H1 (cell line): Measurements from ENCODE around the gene PSAP. TPM values are rescaled to one million over a fixed set of nuclear protein-coding genes. Genes with fewer than 3 reads are reported as not detected.

Source experiments
- CTCF ChIA-PET: fragments of 300-600 bp; sonication (Branson Sonifier 250); formaldehyde crosslinking; loops from one replicate; lab custom pipeline; 2021; ENCODE audit not compliant: partially characterized antibody; lab: Charles Lee
- POLR2A ChIA-PET: fragments of 300-600 bp; sonication (Branson Sonifier 250); formaldehyde crosslinking; loops from one replicate; lab custom pipeline; 2021; ENCODE audit warnings: inconsistent platforms; ENCODE audit not compliant: partially characterized antibody; lab: Charles Lee
- DNase-seq, 2 experiments: peaks; one replicate each; pipeline versions ENCODE4 v3.0.0 to v3.0.0-alpha.2; 2010 to 2022; ENCODE audit warnings: low spot score in 2 of 2, low read depth in 1 of 2, mixed read lengths in 1 of 2
- FAIRE-seq: peaks from 2 replicates; lab custom pipeline; 2011; peaks lifted over from hg19 to GRCh38; lab: Jason Lieb, UNC
- H2AFZ ChIP-seq: 2 replicates; pipeline ENCODE4 v1.8.1; 2012; ENCODE audit warnings: low read length, inconsistent platforms
- H2AK5ac ChIP-seq: 2 replicates; pipeline ENCODE4 v1.6.1; 2013; ENCODE audit warnings: low read depth, low read length
- H2BK120ac ChIP-seq: replicated peaks from 2 replicates; pipeline ENCODE3; 2013; ENCODE audit warnings: low read depth, low read length, inconsistent platforms
- H2BK12ac ChIP-seq: 2 replicates; pipeline ENCODE4 v1.6.1; 2013; ENCODE audit warnings: low read depth, low read length
- H2BK15ac ChIP-seq: 2 replicates; pipeline ENCODE4 v1.6.1; 2013; ENCODE audit warnings: low read length
- H2BK20ac ChIP-seq: 2 replicates; pipeline ENCODE4 v1.6.1; 2013; ENCODE audit warnings: low read length
- H2BK5ac ChIP-seq: 2 replicates; pipeline ENCODE4 v1.6.1; 2013; ENCODE audit warnings: low read depth, low read length
- H3K14ac ChIP-seq: 2 replicates; pipeline ENCODE4 v1.6.1; 2013; ENCODE audit warnings: inconsistent platforms; ENCODE audit not compliant: insufficient read length
- H3K18ac ChIP-seq: 2 replicates; pipeline ENCODE4 v1.6.1; 2013; ENCODE audit warnings: low read length; ENCODE audit errors: extremely low read depth
- H3K23ac ChIP-seq: 2 replicates; pipeline ENCODE4 v1.6.1; 2013; ENCODE audit warnings: inconsistent platforms; ENCODE audit not compliant: insufficient read length
- H3K23me2 ChIP-seq: 2 replicates; pipeline ENCODE4 v1.6.1; 2013; ENCODE audit warnings: low read depth, low read length
- H3K27ac ChIP-seq: 2 replicates; pipeline ENCODE4 v1.6.1; 2011; ENCODE audit warnings: low read depth, low read length, inconsistent platforms
- H3K27me3 ChIP-seq, 4 experiments: replicated peaks in 1 of 4; 1 replicate in 1 of 4; 2 replicates in 3 of 4; pipeline versions ENCODE4 v1.6.1 to v1.8.1; 2011 to 2013; ENCODE audit warnings: low read length in 3 of 4, mild to moderate bottlenecking in 3 of 4, inconsistent platforms in 2 of 4, mixed read lengths in 2 of 4, moderate library complexity in 1 of 4; ENCODE audit not compliant: control insufficient read depth in 3 of 4, insufficient read depth in 3 of 4; ENCODE audit errors: extremely low read depth in 1 of 4
- H3K36me3 ChIP-seq, 4 experiments: 2 replicates each; pipeline versions ENCODE4 v1.6.1 to v1.8.1; 2011 to 2013; ENCODE audit warnings: mild to moderate bottlenecking in 4 of 4, low read length in 3 of 4, moderate library complexity in 2 of 4, control low read depth in 1 of 4, inconsistent platforms in 1 of 4; ENCODE audit not compliant: insufficient read depth in 4 of 4, control insufficient read depth in 2 of 4
- H3K4ac ChIP-seq: replicated peaks from 2 replicates; pipeline ENCODE3; 2013; ENCODE audit warnings: low read length, low read depth, mixed read lengths, inconsistent platforms; ENCODE audit not compliant: insufficient read length
- H3K4me1 ChIP-seq, 4 experiments: replicated peaks in 1 of 4; 1 replicate in 1 of 4; 2 replicates in 3 of 4; pipeline versions ENCODE4 v1.6.1 to v1.8.1; 2011 to 2013; ENCODE audit warnings: low read length in 3 of 4, inconsistent platforms in 2 of 4, mixed read lengths in 1 of 4; ENCODE audit not compliant: insufficient read depth in 4 of 4, control insufficient read depth in 3 of 4
- H3K4me2 ChIP-seq, 2 experiments: 2 replicates each; pipeline versions ENCODE4 v1.6.1 to v1.8.1; 2011 to 2013; ENCODE audit warnings: low read depth in 2 of 2, low read length in 2 of 2, control low read depth in 1 of 2, inconsistent platforms in 1 of 2, mild to moderate bottlenecking in 1 of 2; ENCODE audit not compliant: insufficient read depth in 1 of 2
- H3K4me3 ChIP-seq, 4 experiments: fragments of 200-600, 300-600 bp in 1 of 4; sonication (generic), shearing (Covaris generic), sonication (Bioruptor Twin) in 1 of 4; 2 replicates each; pipeline versions ENCODE4 v1.5.1 to v1.8.1; 2011 to 2016; ENCODE audit warnings: low read length in 4 of 4, low read depth in 3 of 4, control low read depth in 2 of 4, inconsistent platforms in 2 of 4, mild to moderate bottlenecking in 2 of 4, mixed read lengths in 1 of 4, moderate library complexity in 1 of 4; ENCODE audit not compliant: insufficient read depth in 2 of 4; ENCODE audit errors: extremely low read depth in 1 of 4
- H3K56ac ChIP-seq: replicated peaks from 2 replicates; pipeline ENCODE3; 2013; ENCODE audit warnings: low read depth, mild to moderate bottlenecking, mixed read lengths, low read length, inconsistent platforms; ENCODE audit not compliant: insufficient read length
- H3K79me1 ChIP-seq: 2 replicates; pipeline ENCODE4 v1.6.1; 2013; ENCODE audit warnings: low read depth, low read length, control low read depth
- H3K79me2 ChIP-seq, 2 experiments: 2 replicates each; pipeline versions ENCODE4 v1.6.1 to v1.8.1; 2012 to 2013; ENCODE audit warnings: low read length in 2 of 2, mild to moderate bottlenecking in 2 of 2, inconsistent platforms in 1 of 2; ENCODE audit not compliant: insufficient read depth in 2 of 2, control insufficient read depth in 1 of 2
- H3K9ac ChIP-seq, 4 experiments: replicated peaks in 1 of 4; 1 replicate in 1 of 4; 2 replicates in 3 of 4; pipeline versions ENCODE4 v1.6.1 to v1.8.1; 2011 to 2013; ENCODE audit warnings: low read depth in 3 of 4, low read length in 3 of 4, control low read depth in 2 of 4, mild to moderate bottlenecking in 2 of 4, moderate library complexity in 2 of 4, inconsistent platforms in 1 of 4; ENCODE audit errors: extremely low read depth in 1 of 4
- H3K9me3 ChIP-seq, 2 experiments: 2 replicates each; pipeline versions ENCODE4 v1.6.1 to v1.8.1; 2012 to 2013; ENCODE audit warnings: mild to moderate bottlenecking in 2 of 2, moderate library complexity in 2 of 2, control low read depth in 1 of 2, inconsistent platforms in 1 of 2, low read depth in 1 of 2, low read length in 1 of 2, mixed read lengths in 1 of 2; ENCODE audit not compliant: insufficient read depth in 2 of 2
- H4K20me1 ChIP-seq, 2 experiments: replicated peaks in 1 of 2; 2 replicates each; pipeline versions ENCODE3 to v1.8.1; 2011 to 2013; ENCODE audit warnings: inconsistent platforms in 2 of 2, low read length in 2 of 2, mild to moderate bottlenecking in 1 of 2; ENCODE audit not compliant: insufficient read depth in 2 of 2, control insufficient read depth in 1 of 2
- H4K5ac ChIP-seq: 2 replicates; pipeline ENCODE4 v1.6.1; 2013; ENCODE audit warnings: low read length, low read depth, mixed read lengths, inconsistent platforms; ENCODE audit not compliant: insufficient read length
- H4K8ac ChIP-seq: 2 replicates; pipeline ENCODE4 v1.8.0; 2013; ENCODE audit warnings: mild to moderate bottlenecking, moderate library complexity, low read length, inconsistent platforms; ENCODE audit not compliant: insufficient read depth; ENCODE audit errors: extremely low read depth
- H4K91ac ChIP-seq: replicated peaks from 2 replicates; pipeline ENCODE3; 2013; ENCODE audit warnings: low read length, mixed read lengths, inconsistent platforms; ENCODE audit not compliant: insufficient read length
- CHD1 ChIP-seq: IDR thresholded peaks from 2 replicates; pipeline ENCODE4 v1.6.1; 2012; ENCODE audit warnings: low read depth, low read length, improper control_type of control experiment
- CHD2 ChIP-seq: IDR thresholded peaks from 2 replicates; pipeline ENCODE4 v1.6.1; 2012; ENCODE audit warnings: low read length, improper control_type of control experiment
- HDAC2 ChIP-seq, 2 experiments: fragments of 300-600 bp in 1 of 2; sonication (generic) in 1 of 2; IDR thresholded peaks; 2 replicates each; pipeline ENCODE4 v1.6.1; 2011 to 2012; ENCODE audit warnings: low read depth in 2 of 2, low read length in 2 of 2, mild to moderate bottlenecking in 2 of 2, moderate library complexity in 2 of 2, borderline replicate concordance in 1 of 2, inconsistent platforms in 1 of 2
- SAP30 ChIP-seq: fragments of 300-600 bp; sonication (generic); IDR thresholded peaks from 2 replicates; pipeline ENCODE4 v1.7.1; 2012; ENCODE audit warnings: low read length, moderate library complexity, mild to moderate bottlenecking, inconsistent platforms; ENCODE audit not compliant: insufficient read depth, insufficient replicate concordance
- WGBS, 2 experiments: shearing (Covaris generic) in 1 of 2; methylation state at CpG; one replicate each; pipeline versions ENCODE4 v1.1.6 to v1.1.7; 2013 to 2015; ENCODE audit warnings: low lambda C conversion rate in 2 of 2, mixed read lengths in 2 of 2, inconsistent platforms in 1 of 2, low coverage in 1 of 2, missing lambda C conversion rate in 1 of 2; ENCODE audit not compliant: insufficient replicate concordance in 2 of 2, insufficient coverage in 1 of 2, insufficient read length in 1 of 2; ENCODE audit errors: extremely low coverage in 1 of 2, missing lambda C conversion rate in 1 of 2; 5-methylcytosine and 5-hydroxymethylcytosine counted together
- polyA plus RNA-seq, 7 experiments: library from polyadenylated mRNA; depleted of rRNA in 3 of 7; stranded (reverse) in 5 of 7; unstranded in 2 of 7; fragments of >200 nt in 5 of 7; fragments of 200-250 nt in 2 of 7; gene quantifications; 1 replicate in 5 of 7; 2 replicates in 1 of 7; 4 replicates in 1 of 7; pipeline versions ENCODE4 v1.2.1 to v1.2.3, GENCODE V29; 2011 to 2013; ENCODE audit warnings: missing spikeins in 2 of 7, mixed read lengths in 2 of 7
- total RNA-seq: library from RNA; stranded (reverse); fragmentation: NEBNext Ultra II Directional; extraction: Animal tissue kit (Norgen Biotek cat#: 25700); gene quantifications from 2 replicates; pipeline ENCODE4 v1.2.1, GENCODE V29; 2021

The PSAP gene
- total and polyA plus RNA-seq, 2 of the 8 experiments (the other 6 are each of a cell fraction or from before 2014, with no cell fraction given), result 386 to 504 TPM

DNA sequence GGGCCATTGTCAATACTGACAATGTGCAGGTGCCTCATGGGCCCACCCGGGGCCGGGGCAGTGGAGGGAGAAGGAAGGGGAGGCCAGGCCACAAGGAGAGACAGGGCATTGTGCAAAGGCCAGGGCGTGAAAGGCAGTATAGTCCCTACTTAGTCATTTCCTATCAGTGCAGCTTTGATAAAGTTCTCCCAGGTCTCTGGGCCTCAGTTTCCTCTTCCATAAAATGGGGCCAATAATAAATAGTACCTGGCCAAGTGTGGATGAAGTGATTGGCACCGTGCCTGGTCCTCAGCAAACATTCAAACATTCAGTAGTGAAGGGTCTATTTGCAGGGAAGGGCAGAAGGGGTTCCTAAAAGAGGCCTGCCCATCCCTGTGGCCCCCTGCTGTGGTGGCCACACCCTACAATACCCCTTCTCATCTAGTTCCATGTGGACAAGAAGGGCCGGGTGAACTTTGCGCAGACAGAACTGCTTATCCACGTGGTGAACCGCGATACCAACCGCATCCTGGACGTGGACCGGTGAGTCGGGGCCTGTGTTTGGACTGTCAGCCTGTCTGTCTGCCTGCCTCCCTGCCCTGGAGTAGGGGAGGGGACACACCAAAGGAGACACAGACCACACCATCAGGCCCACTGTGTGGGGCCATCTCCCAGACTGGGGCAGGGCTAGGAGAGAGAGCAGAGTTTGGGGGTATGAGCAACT lies 40.9 kb downstream of the PSAP start:
- Histone ChIP-seq H3K27me3 (peaks cover 0 to 6% (median 6%) of the 10 kb centered on the region in 4 experiments; a peak in 6 of 7 replicates), H3K4me2 (no peak overlapping the region), H2AFZ (no peak overlapping the region), H3K56ac (no peak overlapping the region), H2BK20ac (no peak overlapping the region), H2BK12ac (no peak overlapping the region), H4K5ac (no peak overlapping the region), H2BK5ac (no peak overlapping the region), H3K18ac (no peak overlapping the region), H3K9me3 (no peaks in the 10 kb centered on the region), H3K4me1 (peaks cover 0 to 7% (median 5%) of the 10 kb centered on the region in 4 experiments; a peak in 6 of 7 replicates), H3K23ac (no peak overlapping the region), H3K4me3 (no peak overlapping the region), H3K36me3 (peaks cover 0 to 3% (median 0%) of the 10 kb centered on the region in 4 experiments; a peak in 2 of 8 replicates), H3K4ac (no peak overlapping the region), H3K14ac (no peak overlapping the region), H4K8ac (no peak overlapping the region), H2AK5ac (no peak overlapping the region), H3K9ac (no peak overlapping the region), H3K27ac (no peak overlapping the region), H3K23me2 (no peaks in the 10 kb centered on the region), H2BK120ac (no peak overlapping the region), H3K79me1 (no peaks in the 10 kb centered on the region), H4K91ac (no peak overlapping the region), H4K20me1 (peaks cover 0 to 5% of the 10 kb centered on the region in 2 experiments), H2BK15ac (no peak overlapping the region), H3K79me2 (no peaks in the 10 kb centered on the region)
- FAIRE-seq (no peak), DNase-seq (no peak)
- ChIA-PET POLR2A (no interaction called here), CTCF (interaction anchor here (1.1 to 5.2 kb wide), 8 partner anchors 12 to 233 kb away, joined by 3 to 30 read pairs (median 4); partner anchors contain the start of gene VSIR)
- TF ChIP-seq SAP30, result no peak
- no peak for TF ChIP-seq CHD1
- TF ChIP-seq HDAC2 (IDR thresholded peaks at IDR 0.05; ENCODE audit: borderline replicate concordance in 1 of 2, low read depth in 2 of 2, low read length in 2 of 2), result no peak
- TF ChIP-seq CHD2, result no peak
- 90% methylated on average over 13 of the region's 13 CpGs; no CpG with 5 or more reads in 1 of the 2 experiments for WGBS, 2 experiments
